Stimulated activated CD8-positive, alpha-beta memory T cell treated with anti-CD3 and anti-CD28 coated beads, Interleukin-4, amount 100 ng/mL, for 24 hours (primary cell): Measurements from ENCODE around the gene UCHL5.
"Not testable (repeated sequence)": the region's sequence is repeated elsewhere in the genome, so short reads cannot be mapped to it uniquely, and the experiment has no call there.

Experiments used
- DNase-seq: peaks from one replicate; pipeline ENCODE4 v3.0.0-alpha.2; 2020; ENCODE audit warnings: low read depth

Gene UCHL5

DNA sequence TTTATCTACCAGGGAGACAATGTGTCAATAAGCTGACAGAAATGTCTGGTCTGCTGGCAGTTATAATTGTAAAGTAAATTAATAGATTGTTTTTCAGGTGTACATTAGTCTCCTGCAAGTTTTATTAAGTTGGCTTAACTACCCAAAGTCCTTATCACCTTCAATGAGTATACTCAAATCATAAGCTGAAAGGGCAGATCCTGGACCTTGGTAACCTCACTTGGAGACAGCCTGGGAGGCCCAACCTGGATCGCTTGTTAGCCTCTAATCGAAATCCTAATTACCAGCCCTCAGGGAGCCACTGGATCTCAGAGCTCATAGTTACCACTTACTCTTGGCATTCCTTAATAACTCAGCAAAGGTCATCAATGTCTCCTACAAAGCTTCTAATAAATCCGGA is 49.7 kb downstream of the UCHL5 start:
- DNase-seq = no peak

DNA sequence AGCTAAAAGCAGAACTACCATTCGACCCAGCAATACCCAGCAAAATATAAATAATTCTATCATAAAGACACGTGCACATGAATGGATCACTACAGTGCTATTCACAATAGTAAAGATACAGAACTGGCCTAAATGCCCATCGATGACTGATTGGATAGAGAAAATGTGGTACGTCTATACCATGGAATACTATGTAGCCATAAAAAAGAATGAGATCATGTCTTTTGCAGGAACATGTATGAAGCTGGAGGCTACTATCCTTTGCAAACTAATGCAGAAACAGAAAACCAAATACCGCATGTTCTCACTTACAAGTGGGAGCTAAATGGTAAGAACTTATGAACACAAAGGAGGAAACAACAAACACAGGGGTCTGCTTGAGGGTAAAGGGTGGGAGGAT is 53.4 kb downstream of the UCHL5 start:
- no peak for DNase-seq

DNA sequence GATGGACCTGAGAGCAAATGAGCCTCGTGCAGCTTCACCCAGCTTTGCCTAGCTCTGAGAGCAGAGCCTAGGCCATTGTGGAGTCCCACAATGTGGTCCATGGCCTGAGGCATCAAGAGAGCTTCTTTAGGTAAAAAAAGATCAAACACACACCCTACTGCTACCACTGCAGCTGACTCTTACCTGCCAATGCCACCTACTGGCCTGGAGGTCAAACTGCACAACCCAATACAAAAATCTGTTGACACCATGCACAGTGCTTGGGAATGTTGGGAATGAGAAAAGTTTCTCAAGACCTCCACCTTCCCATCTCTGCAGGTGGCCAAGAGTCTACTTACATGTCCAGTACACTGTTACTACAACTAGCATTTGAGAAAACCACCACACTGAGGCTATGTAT is 60.6 kb downstream of the UCHL5 start:
- DNase-seq = no peak

DNA sequence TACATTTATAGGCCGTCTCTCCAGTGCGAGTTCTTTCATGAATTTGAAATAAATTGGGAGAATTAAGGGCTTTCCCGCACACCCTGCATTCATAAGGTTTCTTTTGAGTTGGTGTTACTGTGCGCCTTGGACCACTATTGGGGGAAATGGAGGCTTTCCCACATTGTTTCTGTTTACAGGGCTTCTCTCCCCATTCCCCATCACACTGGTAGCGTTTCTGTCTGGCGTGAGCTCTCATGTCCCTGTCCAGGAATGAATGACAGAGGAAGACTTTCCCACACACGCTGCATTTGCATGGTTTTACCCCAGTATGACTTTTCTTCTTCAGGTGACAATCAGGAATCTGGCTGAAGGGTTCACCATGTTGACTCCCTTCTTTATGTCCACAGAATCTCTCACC is 65.0 kb downstream of the UCHL5 start:
- no peak for DNase-seq

- no peak for DNase-seq
Observed at GRCh38 chr1:192993426-192994085, 65.6 kb downstream of the UCHL5 start.

DNA sequence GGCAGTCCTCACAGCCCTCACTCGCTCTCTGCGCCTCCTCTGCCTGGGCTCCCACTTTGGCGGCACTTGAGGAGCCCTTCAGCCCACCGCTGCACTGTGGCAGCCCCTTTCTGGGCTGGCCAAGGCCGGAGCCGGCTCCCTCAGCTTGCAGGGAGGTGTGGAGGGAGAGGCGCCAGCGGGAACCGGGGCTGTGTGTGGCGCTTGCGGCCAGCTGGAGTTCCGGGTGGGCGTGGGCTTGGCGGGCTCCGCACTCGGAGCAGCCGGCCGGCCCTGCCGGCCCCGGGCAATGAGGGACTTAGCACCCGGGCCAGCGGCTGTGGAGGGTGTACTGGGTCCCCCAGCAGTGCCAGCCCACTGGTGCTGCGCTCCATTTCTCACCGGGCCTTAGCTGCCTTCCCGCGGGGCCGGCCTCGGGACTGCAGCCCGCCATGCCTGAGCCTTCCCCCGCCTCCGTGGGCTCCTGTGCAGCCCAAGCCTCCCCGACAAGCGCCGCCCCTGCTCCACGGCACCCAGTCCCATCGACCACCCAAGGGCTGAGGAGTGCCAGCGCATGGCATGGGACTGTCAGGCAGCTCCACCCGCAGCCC is 72.3 kb downstream of the UCHL5 start:
- DNase-seq = not testable (repeated sequence)

GRCh38 chr1:192986110-192986747 is 72.9 kb downstream of the UCHL5 start:
- DNase-seq = no peak

DNA sequence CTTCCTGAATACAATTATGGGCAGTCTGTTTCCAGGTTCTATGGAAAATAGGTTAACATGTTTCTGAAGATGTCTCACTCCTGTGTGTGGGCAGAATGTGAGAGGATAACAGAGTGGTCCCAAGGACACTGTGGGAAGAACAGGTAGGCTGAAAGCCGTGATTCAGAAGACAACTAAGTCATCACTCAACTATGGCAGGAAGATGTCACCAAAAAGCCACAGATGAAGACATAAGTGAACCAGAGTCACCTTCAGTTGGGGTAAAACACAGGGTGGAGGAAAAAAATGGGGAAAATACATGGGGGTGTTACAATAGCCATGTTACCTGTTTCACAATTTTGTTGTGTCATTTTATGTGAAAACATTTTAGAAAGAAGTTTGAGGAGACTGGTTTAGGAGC is 75.1 kb downstream of the UCHL5 start:
- no peak for DNase-seq

DNA sequence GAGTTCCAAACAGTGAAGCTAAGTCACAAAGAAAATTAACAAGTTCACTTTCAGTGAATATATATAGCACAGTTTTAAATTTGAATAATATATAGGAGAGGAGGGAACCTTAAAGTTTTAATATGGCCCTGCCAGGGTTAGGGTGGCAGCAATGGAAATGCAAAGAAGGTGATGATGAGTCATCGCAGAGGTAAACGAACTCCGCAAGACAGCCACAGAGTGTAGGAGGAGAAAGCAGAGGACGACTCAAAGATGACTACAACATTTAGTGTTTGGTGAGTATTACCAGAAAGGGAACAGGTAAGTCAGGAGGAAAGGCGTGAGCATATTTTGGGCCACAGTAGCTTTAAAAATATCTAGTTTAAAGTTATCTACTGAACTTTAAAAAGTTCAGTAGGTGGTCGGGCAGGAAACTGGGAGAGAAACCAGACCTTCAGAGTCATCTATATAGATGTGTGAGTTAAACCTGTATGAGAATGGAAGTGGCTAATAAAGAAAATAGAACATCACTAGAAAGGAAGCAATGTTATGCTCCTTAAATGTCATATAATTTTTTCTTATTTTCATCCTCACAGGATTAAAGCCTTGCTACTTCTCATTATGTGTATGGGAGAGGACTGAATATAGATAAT is 75.7 kb downstream of the UCHL5 start:
- DNase-seq = no peak

DNA sequence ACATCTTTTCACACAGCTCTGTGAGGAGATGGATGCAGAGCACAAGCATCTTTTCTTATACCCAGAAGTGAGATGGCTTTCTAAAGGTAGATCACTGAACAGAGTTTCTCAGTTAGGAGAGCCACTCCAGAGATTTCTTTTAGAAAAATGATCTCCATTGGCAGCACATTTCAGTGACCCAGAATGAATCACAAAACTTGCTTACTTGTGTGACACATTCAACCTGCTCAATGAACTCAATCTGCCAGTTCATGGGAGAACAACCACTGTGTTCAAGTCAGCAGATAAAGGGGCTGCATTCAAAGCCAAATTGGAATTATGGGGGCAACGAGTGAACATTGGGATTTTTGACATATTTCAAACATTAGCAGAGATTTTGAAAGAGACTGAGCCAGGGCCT is 78.3 kb downstream of the UCHL5 start:
- no peak for DNase-seq

DNA sequence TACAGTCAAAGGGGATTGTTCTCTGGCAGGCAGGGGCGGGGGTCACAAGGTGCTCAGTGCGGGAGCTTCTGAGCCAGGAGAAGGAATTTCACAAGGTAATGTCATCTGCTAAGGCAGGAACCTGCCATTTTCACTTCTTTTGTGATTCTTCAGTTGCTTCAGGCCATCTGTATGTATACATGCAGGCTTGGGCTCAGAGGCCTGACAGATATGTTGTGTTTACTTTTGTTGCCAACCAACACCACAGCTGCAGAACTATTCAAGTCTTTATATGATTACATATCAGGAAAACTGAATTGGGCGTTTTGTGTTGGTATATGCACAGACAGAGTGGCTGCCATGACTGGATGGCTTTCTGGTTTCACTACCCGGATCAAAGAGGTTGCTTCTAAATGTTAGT is 78.8 kb downstream of the UCHL5 start:
- not testable (repeated sequence) for DNase-seq

DNA sequence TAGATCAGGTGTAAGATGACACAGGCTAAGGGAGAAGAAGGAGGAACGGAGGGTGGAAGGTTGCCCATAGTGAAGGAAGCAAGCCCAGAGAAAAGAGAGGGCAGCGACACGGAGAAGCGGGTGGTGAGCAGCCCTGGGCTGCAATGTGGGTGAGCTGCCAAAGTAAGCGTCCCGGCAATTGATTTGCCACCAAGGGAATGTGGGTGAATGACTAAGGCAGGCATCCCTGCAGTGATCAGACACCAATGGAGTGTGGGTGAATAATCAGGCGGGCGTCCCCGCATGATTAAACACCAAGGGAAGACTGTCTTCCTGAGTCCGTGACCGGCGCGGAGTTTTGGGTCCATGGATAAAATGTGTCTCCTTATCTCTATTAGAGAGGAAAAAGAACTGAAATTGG is 79.6 kb downstream of the UCHL5 start:
- no peak for DNase-seq

DNA sequence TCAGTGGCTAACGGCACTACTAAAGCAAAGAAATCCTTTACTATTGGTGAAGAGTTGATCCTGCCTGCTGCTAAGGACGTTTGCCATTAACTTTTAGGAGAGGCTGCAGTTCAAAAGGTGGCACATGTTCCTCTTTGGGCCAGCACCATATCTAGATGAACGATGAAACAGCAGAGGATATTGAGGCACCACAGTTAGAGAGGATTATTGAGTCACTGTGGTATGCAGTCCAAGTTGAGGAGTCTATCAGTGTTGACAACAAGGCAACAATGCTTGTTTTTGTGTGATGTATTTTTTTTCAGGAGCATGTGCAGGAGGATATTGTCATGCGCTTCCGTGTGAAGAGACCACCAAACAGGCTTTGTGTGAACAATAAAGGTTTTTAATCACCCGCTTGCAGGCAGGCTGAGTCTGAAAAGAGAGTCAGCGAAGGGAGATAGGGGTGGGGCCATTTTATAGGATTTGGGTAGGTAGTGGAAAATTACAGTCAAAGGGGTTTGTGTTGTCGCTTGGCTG is 80.9 kb downstream of the UCHL5 start:
- DNase-seq = no peak

- DNase-seq = no peak
Observed at GRCh38 chr1:192977089-192977706, 82.0 kb downstream of the UCHL5 start.

DNA sequence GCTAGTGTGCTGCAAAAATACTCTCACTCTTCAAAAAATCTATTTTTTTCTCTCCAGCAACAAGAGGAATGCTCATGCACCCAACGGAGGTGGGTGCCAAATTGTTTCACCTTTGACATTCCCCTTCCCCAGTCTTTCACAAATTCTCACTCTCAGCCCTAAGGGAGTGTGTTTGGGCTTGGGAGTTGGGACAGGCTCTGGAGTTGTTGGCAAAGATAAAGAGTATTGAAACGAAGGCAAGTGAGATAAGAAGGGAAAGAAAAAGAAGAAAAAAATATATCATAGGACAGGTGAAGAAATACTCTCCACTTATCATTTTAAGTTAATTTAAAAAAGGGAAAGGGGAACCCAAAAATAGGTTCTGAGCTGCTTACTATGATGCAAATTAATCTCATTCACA is 82.6 kb downstream of the UCHL5 start:
- no peak for DNase-seq

DNA sequence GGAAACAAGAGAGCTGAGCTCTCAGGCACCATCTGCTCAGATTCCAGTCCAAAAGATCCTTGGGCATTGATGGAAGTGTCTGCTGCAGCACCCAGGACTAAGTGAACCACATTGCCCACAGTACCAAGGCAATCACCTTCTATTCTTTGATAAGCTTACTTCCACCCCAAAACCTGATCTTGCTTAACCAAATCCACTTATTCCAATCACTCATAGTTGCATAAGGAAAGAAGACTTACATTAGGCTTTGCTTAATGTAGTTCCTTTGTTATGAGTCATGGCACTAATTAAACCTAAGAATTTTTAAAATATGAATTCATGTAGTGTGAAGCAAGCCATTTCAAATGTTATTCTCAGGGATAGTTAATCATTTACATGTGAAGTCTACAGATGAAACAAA is 84.5 kb downstream of the UCHL5 start:
- DNase-seq = no peak

DNA sequence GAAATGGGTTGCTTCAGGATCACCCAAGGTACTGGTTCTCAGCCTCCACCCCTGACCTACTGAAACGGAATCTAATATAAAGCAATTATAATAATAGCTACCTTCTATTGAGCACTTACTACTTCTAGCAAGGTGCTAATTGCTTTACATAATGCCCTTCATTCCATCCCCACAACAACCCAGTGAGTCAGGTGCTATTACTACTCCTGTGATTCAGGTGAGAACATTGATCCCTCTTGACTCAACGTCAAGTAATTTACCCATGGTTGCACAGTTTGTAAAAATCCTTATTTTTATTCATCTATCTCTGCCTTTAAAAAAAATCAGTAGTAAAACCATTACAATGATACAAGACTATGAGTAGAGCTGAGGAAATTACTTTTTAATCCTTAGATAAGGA is 85.2 kb downstream of the UCHL5 start:
- no peak for DNase-seq

- no peak for DNase-seq
Observed at GRCh38 chr1:192973202-192973601, 86.0 kb downstream of the UCHL5 start.

DNA sequence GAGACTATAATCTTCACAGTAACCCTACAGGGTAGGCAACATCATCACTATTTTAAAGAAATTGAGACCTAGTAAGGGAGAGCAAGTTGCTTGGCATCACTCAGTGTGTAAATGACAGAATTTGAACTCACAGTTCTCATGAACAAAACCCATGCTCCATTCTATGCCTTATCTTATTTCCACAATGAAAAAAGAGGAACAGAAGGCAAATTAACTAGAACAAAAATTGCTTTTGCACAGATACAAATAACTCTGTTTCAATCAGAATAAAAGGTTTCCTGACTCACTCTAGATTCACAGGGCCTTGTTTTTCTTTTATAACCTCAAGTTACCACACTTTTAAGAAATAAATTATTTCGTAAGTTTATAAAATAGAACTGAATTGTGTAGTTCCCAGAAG is 90.1 kb downstream of the UCHL5 start:
- DNase-seq = no peak

DNA sequence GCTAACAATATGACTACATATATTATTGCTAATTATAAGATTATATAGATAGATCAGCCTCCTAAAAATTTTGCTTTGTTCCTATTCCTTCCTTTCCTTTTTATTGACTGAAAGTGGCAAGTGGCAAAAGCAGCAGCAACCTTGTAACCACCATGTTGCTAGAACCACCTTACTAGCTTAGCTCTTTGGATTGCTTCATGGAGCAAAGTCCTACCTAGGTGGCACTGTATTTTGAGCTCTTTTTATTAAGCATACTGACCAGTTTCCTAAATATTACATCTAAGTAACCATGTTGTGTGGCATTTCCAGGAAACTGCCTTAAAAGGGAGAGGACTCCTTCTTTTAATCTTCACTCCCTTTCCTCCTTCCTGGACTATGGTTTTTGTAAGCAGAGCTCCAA is 90.8 kb downstream of the UCHL5 start:
- DNase-seq = no peak

DNA sequence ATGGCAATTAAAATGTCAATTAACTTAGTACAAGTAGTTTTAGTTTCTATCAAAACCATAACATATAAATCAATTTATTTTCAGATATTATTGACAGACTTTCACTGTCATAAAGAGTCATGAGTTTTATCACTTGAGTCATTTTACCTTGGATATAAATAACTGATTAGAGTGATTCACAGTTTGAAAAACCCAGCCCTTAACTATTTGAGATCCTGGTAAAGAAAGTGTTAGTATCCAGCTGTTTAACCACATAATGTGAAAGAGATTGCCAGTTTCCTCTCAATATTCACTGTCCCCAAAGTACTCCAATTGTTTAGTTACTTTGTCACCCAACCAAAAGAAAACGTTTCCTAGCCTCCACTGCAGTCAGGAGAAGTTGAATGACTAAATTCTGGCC is 91.3 kb downstream of the UCHL5 start:
- DNase-seq = no peak

GRCh38 chr1:192967211-192967877 is 91.8 kb downstream of the UCHL5 start:
- DNase-seq = no peak
